ENCODE measurements around the gene RAB26.

GRCh38 chr16:2178321-2179106, 30.1 kb downstream of the RAB26 start:
- TF ChIP-seq, protein P1, sequence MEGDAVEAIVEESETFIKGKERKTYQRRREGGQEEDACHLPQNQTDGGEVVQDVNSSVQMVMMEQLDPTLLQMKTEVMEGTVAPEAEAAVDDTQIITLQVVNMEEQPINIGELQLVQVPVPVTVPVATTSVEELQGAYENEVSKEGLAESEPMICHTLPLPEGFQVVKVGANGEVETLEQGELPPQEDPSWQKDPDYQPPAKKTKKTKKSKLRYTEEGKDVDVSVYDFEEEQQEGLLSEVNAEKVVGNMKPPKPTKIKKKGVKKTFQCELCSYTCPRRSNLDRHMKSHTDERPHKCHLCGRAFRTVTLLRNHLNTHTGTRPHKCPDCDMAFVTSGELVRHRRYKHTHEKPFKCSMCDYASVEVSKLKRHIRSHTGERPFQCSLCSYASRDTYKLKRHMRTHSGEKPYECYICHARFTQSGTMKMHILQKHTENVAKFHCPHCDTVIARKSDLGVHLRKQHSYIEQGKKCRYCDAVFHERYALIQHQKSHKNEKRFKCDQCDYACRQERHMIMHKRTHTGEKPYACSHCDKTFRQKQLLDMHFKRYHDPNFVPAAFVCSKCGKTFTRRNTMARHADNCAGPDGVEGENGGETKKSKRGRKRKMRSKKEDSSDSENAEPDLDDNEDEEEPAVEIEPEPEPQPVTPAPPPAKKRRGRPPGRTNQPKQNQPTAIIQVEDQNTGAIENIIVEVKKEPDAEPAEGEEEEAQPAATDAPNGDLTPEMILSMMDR (IDR thresholded peaks at IDR 0.05), result no peak
- TF ChIP-seq POLR2A (IDR thresholded peaks at IDR 0.05) (no peak), POLR2AphosphoS5 (IDR thresholded peaks at IDR 0.05) (no peak)
